C1 segment of cervical spinal cord (tissue), 14 donors: ENCODE data around the gene RAB9A.
"Not testable (repeated sequence)": the region's sequence is repeated elsewhere in the genome, so short reads cannot be mapped to it uniquely, and the experiment has no call there.

Experiments
- DNase-seq, 14 donors: peaks; one replicate each; lab custom pipeline; 2025; lab: John Stamatoyannopoulos, UW

The RAB9A gene

GRCh38 chrX:13688958-13689740 is at the start of gene RAB9A:
TSS of gene RAB9A (plus strand) at chrX:13689128. CDS start at chrX:13708747, 19,619 bp downstream.
- peak; percentile 3 to 83 (median 60) for DNase-seq

- not testable (repeated sequence) for DNase-seq
Measured at GRCh38 chrX:13641684-13642083, 47.2 kb upstream of the RAB9A start.

GRCh38 chrX:13645464-13646153 is 43.3 kb upstream of the RAB9A start:
- no peak for DNase-seq

- peak in 6 of 14 donors; percentile 0 to 17 (median 7) for DNase-seq
Measured at GRCh38 chrX:13646154-13646549, 42.8 kb upstream of the RAB9A start.

- peak in 1 of 14 donors; percentile 28 for DNase-seq
Measured at GRCh38 chrX:13647709-13648212, 41.2 kb upstream of the RAB9A start.

DNA sequence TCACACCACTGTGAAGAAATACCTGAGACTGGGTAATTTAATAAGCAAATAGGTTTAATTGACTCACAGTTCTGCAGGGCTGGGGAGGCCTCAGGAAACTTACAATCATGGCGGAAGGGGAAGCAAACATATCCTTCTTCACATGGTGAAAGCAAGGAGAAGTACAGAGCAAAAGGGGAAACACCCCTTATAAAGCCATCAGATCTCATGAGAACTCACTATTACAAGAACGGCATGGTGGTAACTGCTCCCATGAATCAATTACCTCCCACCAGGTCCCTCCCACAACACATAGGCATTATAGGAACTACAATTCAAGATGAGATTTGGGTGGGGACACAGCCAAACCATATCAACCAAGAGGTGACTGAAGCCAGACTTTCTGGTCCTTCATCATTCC is 40.6 kb upstream of the RAB9A start:
- not testable (repeated sequence) for DNase-seq

DNA sequence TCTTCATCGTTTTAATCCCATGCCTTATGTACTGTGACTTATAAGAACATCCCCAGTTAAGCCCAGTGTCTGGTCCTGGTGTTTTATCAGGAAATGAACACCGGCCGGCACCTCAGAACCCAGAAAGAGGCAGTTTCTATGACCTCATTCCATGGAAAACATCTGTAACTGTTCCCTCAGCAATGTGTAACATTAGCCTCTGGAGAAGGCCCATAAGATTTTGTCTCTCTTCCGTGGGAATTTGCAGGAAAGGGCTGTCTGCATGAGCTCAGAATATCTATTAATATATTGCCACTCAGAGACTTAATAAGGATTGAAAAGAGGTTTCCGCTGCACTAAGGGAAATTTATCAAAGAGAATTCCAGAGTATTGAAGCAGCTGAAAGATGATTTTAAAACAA is 39.1 kb upstream of the RAB9A start:
- no peak for DNase-seq

DNA sequence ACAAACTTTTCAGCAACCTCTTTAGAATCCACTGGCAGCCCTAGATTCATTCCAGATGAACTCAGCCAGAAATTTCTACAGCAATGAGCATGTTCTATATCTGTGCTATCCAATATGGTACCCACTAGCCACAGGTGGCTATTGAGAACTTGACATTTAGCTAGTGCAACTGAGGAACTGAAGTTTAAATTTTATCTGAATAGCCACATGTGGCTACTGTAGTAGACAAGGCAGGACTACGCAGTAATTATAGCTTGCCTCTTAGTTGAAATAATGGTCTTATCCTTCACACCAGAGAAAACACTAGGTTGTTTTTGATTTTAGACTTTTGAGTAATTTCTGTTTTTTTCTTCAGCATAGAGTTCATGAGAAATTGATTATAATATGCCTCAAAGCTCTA is 38.6 kb upstream of the RAB9A start:
- DNase-seq = no peak

DNA sequence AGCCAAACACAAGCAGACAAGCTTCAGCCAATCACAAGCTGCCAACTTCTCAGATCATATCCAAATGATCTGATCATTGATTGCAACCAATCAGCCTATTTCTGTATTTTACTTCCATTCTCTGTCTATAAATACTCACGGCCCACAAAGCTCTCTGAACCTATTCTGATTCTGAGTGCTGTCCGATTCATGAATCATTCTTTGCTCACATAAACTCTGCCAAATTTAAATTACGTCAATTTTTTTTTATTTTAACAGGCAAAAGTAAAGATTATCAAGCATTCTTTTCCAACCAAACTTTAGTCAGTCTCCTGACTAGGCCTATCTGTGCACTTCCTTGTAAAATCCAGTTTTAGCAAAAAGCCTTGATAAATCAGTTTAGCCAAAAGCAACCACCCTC is 37.8 kb upstream of the RAB9A start:
- no peak for DNase-seq

DNA sequence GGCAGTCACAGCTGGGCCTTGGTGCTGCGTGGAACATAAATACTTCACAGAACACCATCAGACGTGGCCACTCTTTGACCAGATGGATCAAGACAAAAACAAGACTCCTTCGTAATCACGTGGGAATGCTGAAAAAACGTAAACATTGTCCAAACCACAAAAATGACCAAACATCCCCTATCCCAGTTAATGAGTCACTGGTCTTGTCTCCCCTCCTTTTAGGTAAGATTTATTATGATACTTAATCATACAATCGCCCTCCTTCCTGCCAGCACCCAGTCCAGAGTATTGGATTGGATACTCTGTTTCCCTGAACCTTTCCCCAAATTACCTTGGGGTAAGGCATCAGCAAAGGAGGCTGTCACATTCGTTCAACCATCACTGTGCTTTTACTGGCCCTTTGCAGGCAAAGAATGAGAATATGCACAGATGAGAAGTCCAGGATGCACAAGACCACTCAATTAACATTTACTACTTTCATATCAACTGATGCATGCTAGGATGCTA is 36.6 kb upstream of the RAB9A start:
- no peak for DNase-seq

DNA sequence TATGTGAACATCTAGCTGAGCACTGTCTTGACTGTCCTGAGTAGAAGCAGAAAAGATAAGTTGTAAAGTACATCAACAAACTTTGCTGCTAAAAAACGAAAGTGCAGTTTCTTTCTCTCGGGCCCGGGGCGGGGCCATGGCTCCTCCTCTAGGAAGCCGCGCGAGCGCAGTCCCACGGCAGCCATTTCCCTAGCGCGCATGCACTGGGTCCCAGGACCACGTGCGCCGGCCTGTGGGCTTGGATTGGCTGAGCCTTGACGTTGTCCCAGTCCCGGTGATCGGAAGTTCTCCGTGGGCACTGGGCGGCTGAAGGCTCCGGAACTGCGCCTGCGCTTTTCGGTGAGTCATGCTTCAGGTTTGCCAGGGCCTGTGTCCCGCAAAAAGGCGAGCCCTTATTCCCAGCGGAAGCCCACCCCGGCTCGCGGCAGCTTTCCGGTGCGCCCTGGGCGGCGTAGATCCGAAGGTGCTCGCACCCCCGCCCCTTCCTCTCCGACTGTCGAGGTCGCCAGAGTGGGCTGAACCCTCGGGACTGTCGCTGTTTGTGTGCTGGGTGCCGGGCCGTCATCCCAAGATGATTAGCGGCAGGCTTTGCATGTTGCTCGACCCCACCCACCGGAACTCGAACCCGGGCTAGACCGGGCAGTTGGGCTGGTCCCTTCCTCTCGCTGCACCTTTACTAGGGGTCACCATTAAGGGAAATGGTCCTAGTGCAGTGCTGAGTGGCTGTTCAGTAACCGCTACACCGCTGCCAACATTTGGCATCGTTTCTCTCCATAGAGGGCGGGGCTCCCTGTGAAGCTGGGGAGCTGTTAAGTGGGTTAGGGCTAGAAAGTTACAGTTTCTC is 35.9 kb upstream of the RAB9A start, which contains the start of gene TCEANC:
TSS of gene TCEANC (plus strand) at position 292 of the 844 bp plus-strand sequence. CDS start 9,368 bp downstream, outside the sequence.
- peak; percentile 61 to 97 (median 92) for DNase-seq

- no peak for DNase-seq
Measured at GRCh38 chrX:13654116-13654515, 34.8 kb upstream of the RAB9A start.

DNA sequence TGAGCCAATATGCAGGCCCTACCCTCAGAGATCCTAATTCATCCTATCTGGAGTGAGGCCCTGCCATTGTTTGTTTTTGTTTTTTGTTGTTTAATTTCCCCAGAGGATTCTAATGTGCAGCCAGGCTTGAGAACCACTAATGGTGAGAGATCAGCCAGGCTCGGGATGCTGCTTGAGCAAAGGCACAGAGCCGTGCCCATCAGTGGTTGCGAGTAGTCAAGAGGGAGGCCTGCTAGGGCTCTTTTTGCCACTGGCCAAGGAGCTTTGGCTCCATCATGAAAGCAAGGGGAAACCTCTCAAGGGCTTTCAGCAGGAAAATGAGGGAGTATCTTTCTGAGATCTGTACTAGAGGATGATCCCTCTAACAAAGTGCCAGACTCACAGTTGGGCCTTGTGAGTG is 33.3 kb upstream of the RAB9A start:
- DNase-seq = no peak

DNA sequence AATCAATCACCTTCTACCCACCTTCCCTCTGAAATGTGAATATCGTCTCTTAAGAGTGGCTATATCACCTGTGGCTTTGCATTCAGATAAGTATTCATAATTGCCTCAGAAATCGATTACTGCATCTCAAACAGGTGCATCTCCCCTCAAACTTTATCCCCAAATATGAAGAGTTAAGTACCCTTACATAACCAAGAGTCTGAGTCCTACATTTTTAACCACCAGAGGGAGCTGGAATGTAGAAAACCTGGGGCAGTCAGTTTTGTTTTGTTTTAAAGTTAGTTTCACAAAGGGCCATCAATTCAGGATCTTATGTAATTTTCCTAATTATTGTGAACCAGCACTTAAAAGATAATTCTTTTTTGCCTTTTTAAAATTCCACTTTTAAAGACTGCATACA is 30.3 kb upstream of the RAB9A start:
- peak in 2 of 14 donors; percentile 6 to 33 for DNase-seq

- no peak for DNase-seq
Measured at GRCh38 chrX:13659063-13659462, 29.9 kb upstream of the RAB9A start.

- DNase-seq = no peak
Measured at GRCh38 chrX:13661735-13662288, 27.1 kb upstream of the RAB9A start.

DNA sequence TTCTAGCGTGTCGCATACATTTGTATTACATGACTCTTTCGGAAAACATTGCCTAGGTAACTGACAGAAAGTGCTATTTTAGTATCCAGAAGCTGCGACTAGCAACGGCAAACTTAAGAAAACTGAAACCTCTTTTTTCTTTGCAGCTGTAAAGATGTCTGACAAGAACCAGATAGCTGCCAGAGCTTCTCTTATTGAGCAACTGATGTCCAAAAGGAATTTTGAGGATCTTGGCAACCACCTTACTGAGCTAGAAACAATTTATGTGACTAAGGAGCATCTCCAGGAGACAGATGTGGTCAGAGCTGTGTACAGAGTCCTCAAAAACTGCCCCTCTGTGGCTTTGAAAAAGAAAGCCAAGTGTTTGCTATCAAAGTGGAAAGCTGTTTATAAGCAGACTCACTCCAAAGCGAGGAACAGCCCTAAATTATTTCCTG is 26.6 kb upstream of the RAB9A start:
- no peak for DNase-seq

- DNase-seq = no peak
Measured at GRCh38 chrX:13664020-13664419, 24.9 kb upstream of the RAB9A start.

DNA sequence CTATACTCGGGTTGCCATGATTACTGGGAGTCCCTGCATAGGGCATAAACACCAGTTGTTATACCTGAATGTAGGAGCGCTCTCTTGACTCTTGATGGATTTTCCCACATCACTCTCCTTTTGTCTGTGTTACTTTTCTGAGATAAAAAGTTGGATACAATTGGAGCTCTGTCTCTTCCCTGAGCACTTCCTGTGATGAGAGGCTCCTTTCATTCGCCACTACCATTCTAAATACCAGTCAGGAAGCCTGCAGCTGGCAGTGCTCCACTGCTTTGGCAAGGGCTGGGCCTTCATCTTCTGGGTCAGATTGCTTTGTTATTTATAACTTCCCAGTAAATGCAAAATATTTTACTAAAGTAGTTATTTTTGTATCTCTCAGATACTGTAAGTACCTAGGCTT is 22.1 kb upstream of the RAB9A start:
- DNase-seq = peak in 8 of 14 donors; percentile 0 to 29 (median 12)

GRCh38 chrX:13667919-13668318 is 21.0 kb upstream of the RAB9A start:
- no peak for DNase-seq

- DNase-seq = no peak
Measured at GRCh38 chrX:13669246-13669737, 19.6 kb upstream of the RAB9A start.
